Stimulated activated CD8-positive, alpha-beta memory T cell treated with anti-CD3 and anti-CD28 coated beads, Interleukin-7, amount 100 ng/mL, for 1 hour (primary cell): ENCODE data around the gene TRPV3.

Source experiments
- DNase-seq, 2 donors: peaks; one replicate each; pipeline ENCODE4 v3.0.0-alpha.2; 2020; ENCODE audit warnings: low read depth in 2 of 2

Gene TRPV3

DNA sequence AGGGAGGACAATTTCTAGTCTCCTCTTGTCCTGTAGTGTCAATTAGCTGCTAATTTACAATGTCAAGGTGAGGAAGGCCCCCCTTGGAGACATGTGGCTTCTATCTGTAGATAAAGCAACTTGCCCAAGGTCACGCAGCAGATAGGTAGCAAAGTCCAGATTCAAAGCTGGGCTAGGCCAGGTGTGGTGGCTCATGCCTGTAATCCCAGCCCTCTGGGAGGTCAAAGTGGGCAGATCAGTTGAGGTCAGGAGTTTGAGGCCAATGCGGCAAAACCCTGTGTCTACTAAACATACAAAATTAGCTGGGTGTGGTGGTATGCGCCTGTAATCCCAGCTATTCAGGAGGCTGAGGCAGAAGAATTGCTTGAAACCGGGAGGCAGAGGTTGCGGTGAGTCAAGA, 11.1 kb downstream of the TRPV3 start:
- no peak for DNase-seq

GRCh38 chr17:3545151-3545550, 12.5 kb downstream of the TRPV3 start:
- DNase-seq: no peak

DNA sequence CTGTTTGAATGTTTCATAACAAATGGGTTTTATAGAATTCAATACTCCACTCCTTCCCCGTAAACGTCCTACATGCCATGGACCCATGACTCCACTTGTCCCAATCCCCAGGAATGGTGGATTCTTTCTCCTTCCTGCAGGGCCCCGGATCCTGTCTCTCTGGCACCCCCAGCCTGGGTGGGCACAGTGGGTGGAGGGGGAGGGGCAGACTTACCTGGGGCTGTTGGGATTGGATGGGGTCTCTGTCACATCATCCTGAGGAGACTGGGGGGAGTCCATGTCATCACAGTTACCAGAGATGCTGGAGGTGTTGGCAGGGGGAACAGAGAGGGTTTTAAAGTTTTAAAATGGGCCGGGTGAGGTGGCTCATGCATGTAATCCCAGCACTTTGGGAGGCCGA, 13.2 kb downstream of the TRPV3 start:
- no peak for DNase-seq

DNA sequence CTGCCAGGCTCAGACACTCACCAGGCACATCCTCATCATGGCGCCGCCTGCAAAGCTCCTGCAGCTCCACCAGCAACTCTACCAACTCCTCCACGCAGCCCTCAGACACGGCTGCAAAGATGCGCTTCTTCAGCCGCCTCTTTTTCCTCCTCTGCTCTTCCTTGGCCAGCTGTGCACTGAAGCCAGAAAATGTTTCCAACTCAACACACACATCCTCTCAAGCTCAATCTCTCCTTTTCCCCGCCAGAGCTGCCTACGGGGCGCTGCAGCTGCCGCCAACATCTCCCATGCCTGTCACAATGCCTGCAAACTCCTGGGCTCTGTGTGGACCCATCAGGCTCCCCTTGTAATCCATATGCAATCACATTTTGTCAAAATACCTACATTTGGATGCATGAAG, 14.2 kb downstream of the TRPV3 start:
- no peak for DNase-seq

GRCh38 chr17:3542410-3543088, 15.1 kb downstream of the TRPV3 start:
- no peak for DNase-seq

GRCh38 chr17:3539881-3540540, 17.6 kb downstream of the TRPV3 start:
- DNase-seq: no peak

GRCh38 chr17:3536716-3537115, 20.9 kb downstream of the TRPV3 start:
- DNase-seq: no peak

DNA sequence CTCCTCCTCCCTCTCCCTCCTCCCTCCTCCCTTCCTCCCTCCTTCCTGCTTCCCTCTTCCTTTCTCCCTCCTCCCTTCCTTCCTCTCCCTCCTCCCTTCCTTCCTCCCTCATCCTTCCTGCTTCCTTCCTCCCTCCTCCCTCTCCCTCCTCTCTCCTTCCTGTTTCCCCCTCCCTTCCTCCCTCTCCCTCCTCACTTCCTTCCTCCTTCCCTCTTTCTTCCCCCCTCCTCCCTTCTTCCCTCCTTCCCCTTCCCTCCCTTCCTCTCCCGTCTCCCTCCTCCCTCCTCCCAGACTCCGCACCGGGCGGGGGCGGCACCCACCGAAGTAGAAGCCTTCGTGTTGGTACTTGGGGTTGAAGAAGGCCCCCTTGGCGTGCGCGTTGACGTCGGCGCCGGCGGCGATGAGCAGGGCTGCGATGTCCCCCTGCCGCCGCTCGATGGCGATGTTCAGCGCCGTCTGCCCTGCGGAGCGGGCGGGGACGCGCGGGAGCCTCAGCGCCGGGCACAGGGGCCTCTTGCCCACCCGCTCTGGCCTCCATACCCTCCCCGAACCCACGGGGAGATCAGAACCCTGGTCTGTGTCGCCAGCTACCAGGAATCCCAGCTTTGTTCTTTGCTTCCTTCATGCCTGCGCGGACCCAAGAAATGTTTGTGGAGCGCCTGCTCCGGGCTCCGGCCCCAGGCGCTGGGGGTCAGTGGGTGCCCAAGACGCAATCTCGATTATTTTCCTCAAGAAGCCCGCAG, 22.2 kb downstream of the TRPV3 start:
- no peak for DNase-seq

- no peak for DNase-seq
These were observed 22.7 kb downstream of the TRPV3 start for GRCh38 chr17:3534881-3535252.

DNA sequence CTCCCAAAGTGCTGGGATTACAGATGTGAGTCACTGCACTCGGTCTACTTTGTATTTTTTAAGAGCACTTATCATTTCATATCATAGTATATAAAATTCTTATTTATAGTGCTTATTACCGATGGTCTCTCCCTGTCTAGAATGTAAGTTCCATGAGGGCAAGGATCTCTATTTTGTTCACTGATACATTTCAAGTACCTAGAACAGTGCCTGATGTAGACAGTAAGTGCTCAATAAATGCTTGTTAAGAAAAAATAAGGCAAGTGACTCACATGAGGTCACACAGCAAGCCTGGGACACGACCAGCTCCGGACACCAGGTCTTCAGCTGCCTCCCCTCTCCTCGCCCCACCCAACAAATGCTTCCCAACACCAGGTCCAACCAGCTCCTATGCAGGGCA, 23.9 kb downstream of the TRPV3 start:
- DNase-seq: no peak

DNA sequence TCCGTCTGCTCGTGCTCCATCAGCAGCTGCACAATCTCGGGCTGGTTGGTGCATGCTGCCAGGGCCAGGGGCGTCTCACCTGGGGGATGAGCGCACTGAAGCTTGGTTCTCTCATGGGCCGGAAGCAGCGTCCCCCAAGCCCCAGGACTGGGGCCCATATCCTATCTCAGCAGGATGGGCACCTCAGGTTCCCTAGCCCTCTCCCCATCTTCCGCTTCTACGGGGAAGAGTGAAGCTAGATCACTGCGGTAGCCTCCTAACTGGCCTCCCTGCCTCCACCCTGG, 24.8 kb downstream of the TRPV3 start:
- no peak for DNase-seq

DNA sequence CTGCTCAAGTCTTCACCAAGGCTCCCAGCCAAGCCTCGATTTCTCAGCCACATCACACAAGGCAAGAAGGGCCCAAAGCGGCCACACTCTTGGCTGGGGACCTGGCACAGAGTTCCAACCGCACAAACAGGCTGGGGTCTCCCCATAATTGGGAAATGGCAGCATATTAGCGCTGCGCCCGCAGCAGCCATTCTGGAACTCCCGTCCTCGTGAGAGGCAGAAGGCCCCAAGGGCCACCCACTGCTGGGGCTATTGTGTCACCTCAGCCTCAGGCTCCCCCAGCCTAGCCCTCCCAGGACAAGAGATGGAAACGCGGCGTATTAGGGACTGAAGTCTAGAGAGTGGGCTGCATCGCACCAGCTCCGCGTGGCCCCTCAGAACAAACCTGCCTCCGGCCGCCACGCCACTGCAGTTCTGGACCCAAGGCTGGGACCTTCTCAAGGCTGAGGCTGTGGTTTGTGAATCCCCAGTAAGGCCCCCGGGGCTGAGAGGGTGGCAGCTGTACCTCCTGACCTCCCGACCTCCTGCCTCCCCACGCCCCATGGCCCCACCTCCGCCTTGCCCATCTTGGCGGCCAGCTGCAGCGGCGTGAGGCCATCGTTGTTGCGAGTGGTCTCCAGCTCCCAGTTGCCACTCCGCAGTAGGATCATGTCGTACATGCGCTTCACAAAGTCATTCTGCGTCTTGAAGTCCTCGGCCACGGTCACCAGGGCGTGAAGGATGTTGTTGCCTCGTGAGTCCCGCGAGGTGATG, 25.3 kb downstream of the TRPV3 start:
- no peak for DNase-seq

DNA sequence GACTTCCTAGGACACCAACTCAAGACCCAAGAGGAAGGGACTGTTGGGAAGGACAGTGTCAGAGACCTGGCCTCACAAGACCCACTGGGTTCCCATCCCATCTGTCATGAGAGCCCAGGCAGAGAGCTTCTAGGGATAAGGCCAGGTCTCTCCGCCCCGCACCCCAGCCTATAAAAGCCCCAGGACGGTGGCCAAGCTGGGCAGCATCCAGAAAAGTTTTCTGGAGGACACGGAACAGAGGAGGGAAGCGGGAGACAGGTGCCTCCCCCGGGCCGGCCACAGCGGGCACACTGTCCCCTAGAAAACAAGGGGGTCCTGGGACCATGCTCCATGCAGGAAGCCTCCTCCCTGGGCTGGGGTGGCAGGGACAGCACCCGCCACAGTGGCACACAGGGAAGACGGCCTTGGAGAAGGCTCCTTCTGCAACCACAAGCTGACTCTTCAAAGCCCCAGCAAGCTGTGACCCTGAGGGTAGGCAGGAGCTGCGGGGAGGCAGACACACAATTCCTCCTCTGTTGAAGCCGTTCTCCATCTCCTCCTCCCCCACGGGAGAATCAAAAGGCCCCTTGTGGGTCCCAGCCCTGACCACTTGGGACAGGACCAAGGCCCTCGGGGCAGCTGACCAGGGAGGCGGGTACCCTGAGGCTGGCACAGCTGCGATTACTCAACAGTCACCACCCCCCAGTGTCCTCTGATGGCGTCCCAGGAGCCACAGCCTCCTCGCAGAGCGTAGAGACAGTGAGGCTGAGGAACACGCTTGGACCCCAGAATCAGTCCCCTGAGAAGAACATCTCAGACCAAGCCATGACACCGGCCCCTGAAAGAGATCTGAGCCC, 26.1 kb downstream of the TRPV3 start:
- no peak for DNase-seq

- DNase-seq: no peak
These were observed 27.5 kb downstream of the TRPV3 start for GRCh38 chr17:3529817-3530741.

- no peak for DNase-seq
These were observed 28.6 kb downstream of the TRPV3 start for GRCh38 chr17:3528880-3529511.

DNA sequence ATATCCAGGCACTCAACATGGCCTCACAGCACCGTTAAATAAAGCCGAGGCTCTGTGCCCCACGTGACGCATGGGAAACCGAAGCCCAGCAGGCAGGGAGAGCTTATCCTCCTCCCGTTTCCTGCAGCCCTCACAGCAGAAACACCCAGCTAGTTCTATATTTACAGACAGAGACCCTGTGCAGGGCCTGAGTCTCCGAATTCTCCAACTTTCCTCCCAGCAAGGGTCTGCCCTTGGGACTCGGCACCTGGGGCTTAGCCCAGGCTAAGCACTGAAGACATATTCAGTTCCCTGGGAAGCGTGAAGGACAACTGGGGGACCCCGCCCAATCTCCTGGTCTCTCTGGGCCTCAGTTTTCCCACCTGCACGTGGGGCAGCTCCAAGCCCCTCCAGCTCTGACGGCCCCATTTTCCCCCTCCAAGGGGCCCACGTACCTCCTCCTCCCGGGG, 29.2 kb downstream of the TRPV3 start:
- no peak for DNase-seq

DNA sequence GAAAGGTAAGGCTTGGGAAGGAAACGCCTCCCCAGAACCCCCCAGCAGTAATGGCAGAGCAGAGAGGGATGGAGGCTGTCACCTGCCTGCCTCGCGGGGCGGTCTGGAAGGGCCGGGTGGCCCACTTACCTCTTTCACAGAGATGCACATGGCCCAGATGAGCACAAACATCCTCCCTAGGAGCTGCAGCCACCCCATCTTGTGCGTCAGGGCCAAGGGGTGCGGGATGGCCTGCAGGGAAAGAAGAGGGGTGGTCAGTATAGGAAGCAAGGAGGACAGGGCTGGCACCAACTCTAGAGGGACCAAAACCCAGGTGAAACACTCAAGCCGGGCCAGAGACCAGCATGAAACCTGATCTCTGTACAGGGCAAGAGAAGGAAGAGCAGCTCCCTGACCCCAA, 29.7 kb downstream of the TRPV3 start:
- no peak for DNase-seq

GRCh38 chr17:3527468-3527867, 30.1 kb downstream of the TRPV3 start:
- no peak for DNase-seq

GRCh38 chr17:3526971-3527370, 30.6 kb downstream of the TRPV3 start:
- no peak for DNase-seq

- no peak for DNase-seq
These were observed 31.1 kb downstream of the TRPV3 start for GRCh38 chr17:3526491-3526890.
